Motor neuron (in vitro differentiated cells): ENCODE measurements around the gene CCDC175. TPM values are rescaled to one million over a fixed set of nuclear protein-coding genes. Genes with fewer than 3 reads are reported as not detected.

Experiments used
- ATAC-seq, 8 experiments: fragments of 200-7000 bp; cut with Tn5 transposase; replicated peaks in 6 of 8; 2 replicates each; pipeline ENCODE4 v1.8.0; 2021; ENCODE audit warnings: mild to moderate bottlenecking in 8 of 8, moderate library complexity in 8 of 8
- H3K27ac ChIP-seq, 2 donors: fragments of 250-450 bp; sonication (Bioruptor Pico); 2 replicates each; pipeline ENCODE4 v1.9.0; 2021; ENCODE audit warnings: antibody characterized with exemption in 2 of 2, mild to moderate bottlenecking in 2 of 2, moderate library complexity in 1 of 2
- H3K4me1 ChIP-seq, 2 donors: fragments of 250-450 bp; sonication (Bioruptor Pico); replicated peaks in 1 of 2; 2 replicates each; pipeline ENCODE4 v1.6.1; 2021; ENCODE audit warnings: antibody characterized with exemption in 2 of 2, mild to moderate bottlenecking in 2 of 2, moderate library complexity in 1 of 2
- H3K4me3 ChIP-seq, 5 donors: fragments of 250-450 bp; sonication (Bioruptor Pico); 2 replicates each; pipeline ENCODE4 v1.9.0; 2021; ENCODE audit warnings: antibody characterized with exemption in 5 of 5, mild to moderate bottlenecking in 5 of 5, moderate library complexity in 4 of 5
- WGBS, 10 experiments: fragments of 450-650 bp; shearing (Covaris generic); methylation state at CpG; one replicate each; pipeline ENCODE4 v1.0.0; 2022; 5-methylcytosine and 5-hydroxymethylcytosine counted together
- in situ Hi-C, 9 experiments: fragments of 400-800 bp; cut with MboI; loops; one replicate each; pipeline ENCODE4 v1.15.0; 2021; ENCODE audit warnings: low sequenced_read_pairs in 9 of 9, low pct_unique_long_range_greater_than_20kb in 2 of 9; ENCODE audit not compliant: unreplicated experiment in 9 of 9
- total RNA-seq, 8 experiments: library from RNA; unstranded; fragments of 300-600 nt; gene quantifications; 2 replicates each; pipeline versions ENCODE4 v1.2.3 to v1.2.4, GENCODE V29; 2022

The CCDC175 gene
- total RNA-seq, 8 experiments from 2014 or later = 0.11 to 1.3 (median 0.14) TPM; not detected in 5

- no peak overlapping the region for H3K27ac ChIP-seq
- in situ Hi-C loops = loop anchor here in 1 of 9 experiments (25.0 kb wide), 1 partner anchor 380 kb away; the partner anchor contains the start of gene LRRC9
- no peak overlapping the region for H3K4me3 ChIP-seq
- WGBS, 10 experiments = 50 to 100% methylated on average over 1 of the region's 1 CpG; no CpG with 5 or more reads in 8 of the 10 experiments
- no peaks in the 10 kb centered on the region for H3K4me1 ChIP-seq
- ATAC-seq = peak in 3 of 8 experiments; percentile 25 to 94 (median 92)
Observed at GRCh38 chr14:59532419-59532818, 44.2 kb downstream of the CCDC175 start.

- in situ Hi-C loops = loop anchor here in 1 of 9 experiments (25.0 kb wide), 1 partner anchor 382 kb away; the partner anchor contains the start of gene LRRC9
- ATAC-seq = no peak
- no peak overlapping the region for H3K4me3 ChIP-seq
- no peaks in the 10 kb centered on the region for H3K4me1 ChIP-seq
- no peak overlapping the region for H3K27ac ChIP-seq
Observed at GRCh38 chr14:59530349-59530748, 46.3 kb downstream of the CCDC175 start.

- H3K27ac ChIP-seq = no peak overlapping the region
- 0 to 100% (median 67%) methylated on average over 1 to 2 of the region's 2 CpGs; no CpG with 5 or more reads in 3 of the 10 experiments for WGBS, 10 experiments
- in situ Hi-C loops = loop anchor here in 1 of 9 experiments (25.0 kb wide), 1 partner anchor 383 kb away; the partner anchor contains the start of gene LRRC9
- no peak for ATAC-seq
- no peaks in the 10 kb centered on the region for H3K4me1 ChIP-seq
- no peak overlapping the region for H3K4me3 ChIP-seq
Observed at GRCh38 chr14:59529189-59529588, 47.4 kb downstream of the CCDC175 start.

DNA sequence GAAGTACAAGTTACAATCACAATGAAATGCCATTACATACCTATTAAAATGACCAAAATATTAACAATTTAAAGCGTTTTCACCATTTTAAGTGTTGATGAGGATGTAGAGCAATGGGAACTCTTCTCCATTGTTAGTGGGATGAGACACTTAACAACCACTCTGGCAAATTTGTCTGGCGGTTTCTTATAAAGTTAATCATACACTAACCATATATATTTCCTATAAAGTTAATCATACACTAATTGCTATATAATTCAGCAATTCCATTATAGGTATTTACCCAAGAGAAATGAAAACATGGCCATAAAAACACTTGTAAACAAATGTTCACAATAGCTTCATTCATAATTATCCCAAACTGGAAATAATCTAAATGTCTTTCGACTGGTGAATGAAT is 56.4 kb downstream of the CCDC175 start:
- Histone ChIP-seq H3K27ac (no peak overlapping the region), H3K4me1 (no peaks in the 10 kb centered on the region), H3K4me3 (no peak overlapping the region)
- no peak for ATAC-seq
- WGBS, 10 experiments = 5 to 87% (median 69%) methylated on average over 2 to 3 of the region's 3 CpGs; no CpG with 5 or more reads in 1 of the 10 experiments
- in situ Hi-C loops = no loop called here

DNA sequence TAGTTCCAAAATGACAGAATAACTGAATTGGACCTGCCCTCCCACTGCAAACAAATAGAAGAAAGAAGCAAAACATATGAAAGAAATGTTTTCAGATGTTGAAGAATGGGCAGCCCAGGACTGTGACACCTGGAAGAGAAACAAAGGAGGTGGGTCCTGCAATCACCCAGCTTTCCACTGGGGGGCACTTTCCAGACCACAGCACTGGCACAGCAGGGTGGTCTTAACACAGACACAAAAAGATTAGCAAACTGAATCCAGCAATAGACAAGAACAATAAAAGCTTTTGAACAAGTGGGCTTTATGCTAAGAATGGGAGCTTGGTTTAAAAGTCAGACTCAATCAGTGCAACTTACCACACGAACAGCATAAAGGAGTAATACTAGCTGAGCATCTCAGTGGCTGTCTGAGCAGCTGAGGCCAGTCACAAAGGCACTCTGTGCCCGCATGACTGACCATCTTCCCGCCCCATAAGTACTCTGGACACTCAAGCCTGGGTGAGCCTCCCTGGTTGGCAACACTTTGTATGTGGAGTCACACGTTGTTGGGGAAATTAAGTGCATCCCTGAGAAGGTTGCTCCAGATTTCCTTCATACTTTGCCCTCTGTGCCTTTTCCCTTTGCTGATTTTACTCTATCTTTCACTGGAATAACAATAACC is 64.6 kb downstream of the CCDC175 start:
- H3K4me3 ChIP-seq = no peak overlapping the region
- WGBS, 10 experiments = 21 to 71% (median 47%) methylated on average over 1 to 4 of the region's 4 CpGs; no CpG with 5 or more reads in 1 of the 10 experiments
- in situ Hi-C loops = no loop called here
- H3K27ac ChIP-seq = no peak overlapping the region
- peak in 6 of 8 experiments; percentile 47 to 80 (median 65) for ATAC-seq
- no peaks in the 10 kb centered on the region for H3K4me1 ChIP-seq

DNA sequence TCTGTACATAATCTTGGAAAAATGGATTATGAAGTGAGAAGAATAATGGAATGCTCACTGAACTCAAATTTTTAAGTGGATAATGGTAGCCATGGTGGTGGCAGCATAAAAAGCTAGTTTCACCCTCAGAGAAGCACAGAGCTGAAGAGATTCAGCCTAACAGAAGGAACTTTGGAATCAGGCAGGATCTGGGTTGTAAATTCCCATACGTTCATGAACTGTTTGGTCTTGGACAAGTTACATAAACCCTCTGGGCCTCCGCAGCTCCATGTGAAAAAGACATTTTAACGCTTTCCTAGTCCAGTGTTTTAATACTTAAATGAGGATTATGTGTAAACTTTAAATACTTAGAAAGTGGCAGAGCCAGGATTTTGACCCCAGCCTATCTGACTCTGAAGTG is 65.6 kb downstream of the CCDC175 start:
- in situ Hi-C loops = no loop called here
- no peak overlapping the region for H3K4me3 ChIP-seq
- no peak for ATAC-seq
- no peak overlapping the region for H3K27ac ChIP-seq
- H3K4me1 ChIP-seq = no peaks in the 10 kb centered on the region
- WGBS, 10 experiments = 0 to 85% (median 64%) methylated on average over 1 to 3 of the region's 3 CpGs; no CpG with 5 or more reads in 2 of the 10 experiments

GRCh38 chr14:59510001-59510400 is 66.6 kb downstream of the CCDC175 start:
- no peak for ATAC-seq
- WGBS, 10 experiments = 40 to 94% (median 83%) methylated on average over 1 to 2 of the region's 2 CpGs; no CpG with 5 or more reads in 1 of the 10 experiments
- Histone ChIP-seq H3K4me3 (no peak overlapping the region), H3K27ac (no peak overlapping the region), H3K4me1 (no peaks in the 10 kb centered on the region)
- in situ Hi-C loops = no loop called here

- in situ Hi-C loops = loop anchor here in 1 of 9 experiments (10.0 kb wide), 1 partner anchor 66 kb away; the partner anchor contains the start of gene CCDC175
- H3K27ac ChIP-seq = no peak overlapping the region
- H3K4me1 ChIP-seq = no peaks in the 10 kb centered on the region
- WGBS, 10 experiments = 25 to 100% (median 75%) methylated on average over 1 to 3 of the region's 3 CpGs; no CpG with 5 or more reads in 1 of the 10 experiments
- ATAC-seq = no peak
- H3K4me3 ChIP-seq = no peak overlapping the region
Observed at GRCh38 chr14:59509101-59509500, 67.5 kb downstream of the CCDC175 start.

- H3K4me1 ChIP-seq = no peaks in the 10 kb centered on the region
- in situ Hi-C loops = loop anchor here in 1 of 9 experiments (10.0 kb wide), 1 partner anchor 67 kb away; the partner anchor contains the start of gene CCDC175
- no peak overlapping the region for H3K4me3 ChIP-seq
- 80 to 100% (median 81%) methylated on average over 1 to 3 of the region's 3 CpGs; no CpG with 5 or more reads in 3 of the 10 experiments for WGBS, 10 experiments
- H3K27ac ChIP-seq = no peak overlapping the region
- ATAC-seq = no peak
Observed at GRCh38 chr14:59507752-59508103, 68.9 kb downstream of the CCDC175 start.

- Histone ChIP-seq H3K4me3 (no peak overlapping the region), H3K27ac (no peak overlapping the region), H3K4me1 (no peaks in the 10 kb centered on the region)
- in situ Hi-C loops = loop anchor here in 1 of 9 experiments (10.0 kb wide), 1 partner anchor 68 kb away; the partner anchor contains the start of gene CCDC175
- ATAC-seq = peak; percentile 76 to 99 (median 86)
Observed at GRCh38 chr14:59507063-59507751, 69.4 kb downstream of the CCDC175 start.

GRCh38 chr14:59503256-59503655 is 73.4 kb downstream of the CCDC175 start:
- in situ Hi-C loops = loop anchor here in 1 of 9 experiments (10.0 kb wide), 1 partner anchor 72 kb away; the partner anchor contains the start of gene CCDC175
- Histone ChIP-seq H3K27ac (no peak overlapping the region), H3K4me1 (no peaks in the 10 kb centered on the region), H3K4me3 (no peak overlapping the region)
- no peak for ATAC-seq
- 63 to 100% (median 76%) methylated on average over 1 to 4 of the region's 4 CpGs for WGBS, 10 experiments

GRCh38 chr14:59500732-59501131 is 75.9 kb downstream of the CCDC175 start:
- Histone ChIP-seq H3K4me3 (no peak overlapping the region), H3K4me1 (no peaks in the 10 kb centered on the region), H3K27ac (no peak overlapping the region)
- ATAC-seq = no peak
- in situ Hi-C loops = loop anchor here in 1 of 9 experiments (10.0 kb wide), 1 partner anchor 74 kb away; the partner anchor contains the start of gene CCDC175
- WGBS, 10 experiments = 87 to 100% (median 98%) methylated on average over 1 to 3 of the region's 3 CpGs; no CpG with 5 or more reads in 2 of the 10 experiments

DNA sequence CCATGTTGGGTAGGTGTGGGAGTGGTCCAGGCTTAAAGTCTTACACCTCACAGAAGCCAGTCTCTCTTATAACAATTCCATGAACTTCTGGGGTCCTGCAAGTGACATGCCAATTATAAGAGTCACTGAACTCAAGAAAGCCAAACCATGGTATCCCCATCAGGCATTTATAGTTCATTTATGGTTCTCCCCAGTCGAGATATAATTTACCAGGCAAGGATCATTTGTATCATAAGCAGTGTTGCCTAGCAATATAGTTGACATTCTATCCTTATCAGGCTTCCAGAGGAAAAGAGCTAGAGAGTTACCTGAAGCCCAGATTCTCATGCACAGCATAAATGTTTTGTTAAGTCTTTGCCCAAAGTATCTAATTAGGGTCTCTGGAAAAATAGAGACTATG is 84.2 kb downstream of the CCDC175 start:
- in situ Hi-C loops = no loop called here
- WGBS, 10 experiments = 64 to 100% (median 88%) methylated on average over 1 of the region's 1 CpG; no CpG with 5 or more reads in 3 of the 10 experiments
- no peak overlapping the region for H3K4me3 ChIP-seq
- no peak for ATAC-seq
- no peaks in the 10 kb centered on the region for H3K4me1 ChIP-seq
- H3K27ac ChIP-seq = no peak overlapping the region
